ENCODE measurements around the gene PPP1R3G. TPM values are rescaled to one million over a fixed set of nuclear protein-coding genes. Genes with fewer than 3 reads are reported as not detected.
"Not testable (repeated sequence)": the region's sequence is repeated elsewhere in the genome, so short reads cannot be mapped to it uniquely, and the experiment has no call there.

PPP1R3G gene
- total RNA-seq, 1 donor from 2014 or later = not detected

DNA sequence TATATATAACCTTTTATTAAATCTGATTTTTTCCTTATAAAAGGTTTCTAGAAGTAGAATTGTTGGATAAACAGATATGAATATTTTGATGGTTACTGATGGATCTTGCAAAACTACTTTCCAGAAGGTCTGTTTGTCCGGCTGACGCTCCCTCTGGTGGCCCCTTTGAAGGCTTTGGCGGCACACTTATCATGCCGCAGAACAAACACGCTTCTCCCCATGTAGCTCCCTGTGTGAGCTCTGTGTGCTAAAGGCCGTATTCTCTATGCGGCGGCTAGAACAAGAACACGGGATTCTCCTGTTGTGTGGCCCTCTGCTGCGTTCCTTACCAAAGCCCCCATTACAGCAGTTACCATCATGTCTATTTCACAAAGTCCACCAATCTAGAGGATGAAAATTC, 30.0 kb downstream of the PPP1R3G start:
- intact Hi-C loops (cut with micrococcal nuclease) = no loop called here

DNA sequence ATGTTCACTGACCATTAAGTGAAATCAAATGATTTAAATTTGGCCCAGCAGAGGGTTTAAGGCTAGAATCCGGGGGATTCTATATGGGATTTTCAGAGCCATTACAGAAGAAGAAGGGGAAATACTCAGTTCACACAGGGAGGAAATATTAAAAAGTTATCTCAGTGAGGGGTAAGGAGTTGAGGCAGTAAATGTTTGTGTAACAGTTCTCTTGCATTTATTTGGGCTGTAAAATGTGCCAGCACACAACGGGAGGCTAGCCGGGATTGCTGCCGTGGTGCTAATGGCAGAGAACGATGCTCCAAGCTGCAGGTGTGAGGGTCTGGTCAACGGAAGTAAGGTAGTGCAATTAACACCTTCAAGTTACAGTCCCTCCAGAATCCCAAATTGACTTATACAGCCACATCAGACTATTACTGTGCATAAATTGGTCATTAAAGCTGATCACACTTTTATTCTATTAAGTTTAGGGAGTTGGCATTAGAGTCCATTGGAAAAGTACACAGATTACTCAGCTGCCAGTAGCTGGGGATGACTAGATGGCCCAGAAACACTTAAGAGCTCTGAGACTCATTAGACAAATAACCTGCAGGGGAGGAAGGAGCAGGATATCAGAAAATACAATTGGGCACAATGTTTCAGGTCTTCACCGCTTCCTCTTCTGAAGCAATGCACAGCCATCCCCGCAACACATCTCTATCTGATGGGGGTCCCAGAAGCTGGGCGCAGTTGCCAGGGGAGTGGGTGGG, 31.3 kb downstream of the PPP1R3G start:
- intact Hi-C loops (cut with micrococcal nuclease) = no loop called here

DNA sequence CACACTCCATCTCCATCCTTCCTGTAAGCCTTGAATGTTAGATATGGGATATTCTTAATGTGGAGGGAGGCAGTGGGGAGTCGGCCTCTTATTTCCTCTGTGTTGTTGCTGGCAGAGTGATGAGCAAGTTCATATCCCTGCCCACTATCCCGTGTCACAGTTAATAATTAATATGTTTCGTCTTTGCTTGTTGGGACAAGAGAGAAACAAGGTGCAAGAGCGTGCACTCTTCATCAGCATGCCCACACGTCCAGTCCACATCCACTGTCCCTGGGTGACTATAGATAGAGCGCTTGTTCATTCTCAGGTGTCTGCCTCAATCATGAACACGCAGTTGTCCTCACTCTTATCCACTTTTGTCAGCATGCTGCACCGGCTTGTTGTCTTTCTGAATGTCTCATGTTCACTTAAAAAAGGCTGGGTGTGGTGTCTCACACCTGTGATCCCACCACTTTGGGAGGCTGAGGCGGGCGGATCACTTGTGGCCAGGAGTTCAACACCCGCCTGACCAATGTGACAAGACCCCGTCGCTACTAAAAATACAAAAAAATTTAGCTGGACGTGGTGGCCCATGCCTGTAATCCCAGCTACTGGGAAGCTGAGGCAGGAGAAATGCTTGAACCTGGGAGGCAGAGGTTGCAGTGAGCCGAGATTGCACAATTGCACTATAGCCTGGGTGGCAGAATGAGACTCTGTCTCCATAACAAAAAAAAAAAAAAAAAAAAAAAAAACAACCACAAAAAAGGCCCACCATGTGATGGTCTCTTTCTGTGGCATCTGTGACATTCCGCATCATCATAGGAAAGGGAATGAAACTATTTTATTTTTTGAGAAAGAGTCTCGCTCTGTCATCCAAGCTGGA, 34.2 kb downstream of the PPP1R3G start:
- intact Hi-C loops (cut with micrococcal nuclease) = no loop called here

DNA sequence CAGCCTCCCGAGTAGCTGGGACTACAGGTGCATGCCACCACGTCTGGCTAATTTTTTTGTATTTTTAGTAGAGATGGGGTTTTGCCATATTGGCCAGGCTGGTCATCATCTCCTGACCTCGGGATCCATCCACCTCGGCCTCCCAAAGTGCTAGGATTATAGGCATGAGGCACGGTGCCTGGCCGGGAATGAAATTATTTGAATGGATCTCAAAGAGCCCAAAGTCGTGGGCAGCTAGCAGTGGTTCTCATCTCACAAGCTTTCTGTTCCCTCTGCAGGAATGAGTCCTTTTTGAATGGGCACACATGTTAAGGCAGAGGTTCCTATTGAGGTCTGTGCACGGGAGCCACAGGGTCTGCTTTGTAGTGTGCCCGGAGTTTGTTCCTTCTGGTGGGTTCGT, 34.9 kb downstream of the PPP1R3G start:
- intact Hi-C loops (cut with micrococcal nuclease) = no loop called here

DNA sequence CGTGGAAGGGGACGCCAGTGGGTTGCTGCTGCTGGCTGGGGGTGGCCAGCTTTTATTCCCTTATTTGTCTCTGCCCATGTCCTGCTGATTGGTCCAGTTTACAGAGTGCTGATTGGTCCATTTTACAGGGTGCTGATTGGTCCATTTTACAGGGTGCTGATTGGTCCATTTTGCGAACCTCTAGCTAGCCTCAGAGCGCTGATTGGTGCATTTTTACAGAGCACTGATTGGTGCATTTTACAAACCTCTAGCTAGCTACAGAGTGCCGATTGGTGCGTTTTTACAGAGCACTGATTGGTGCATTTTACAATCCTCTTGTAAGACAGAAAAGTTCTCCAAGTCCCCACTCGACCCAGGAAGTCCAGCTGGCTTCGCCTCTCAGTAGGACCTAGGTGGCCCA, 35.4 kb downstream of the PPP1R3G start:
- intact Hi-C loops (cut with micrococcal nuclease) = not testable (repeated sequence)

DNA sequence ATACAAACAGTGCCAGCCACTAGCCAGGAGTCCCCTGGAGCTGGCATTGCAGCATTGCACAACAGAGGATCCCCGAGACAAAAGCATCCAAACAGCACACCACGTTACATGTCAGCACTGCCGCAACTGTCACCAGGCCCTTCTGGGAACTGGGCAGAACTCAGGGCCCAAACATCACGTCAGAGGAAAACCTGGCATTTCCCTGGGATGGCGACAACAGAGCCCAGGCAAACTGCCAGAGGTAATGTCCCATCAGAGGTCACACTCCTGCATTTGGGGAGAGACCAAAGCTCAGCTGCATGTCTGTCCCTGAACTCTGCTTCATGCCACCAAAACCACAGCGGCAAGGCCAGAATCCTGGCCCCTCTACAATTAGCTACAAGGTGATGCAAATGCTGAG, 36.3 kb downstream of the PPP1R3G start:
- intact Hi-C loops (cut with micrococcal nuclease) = no loop called here

DNA sequence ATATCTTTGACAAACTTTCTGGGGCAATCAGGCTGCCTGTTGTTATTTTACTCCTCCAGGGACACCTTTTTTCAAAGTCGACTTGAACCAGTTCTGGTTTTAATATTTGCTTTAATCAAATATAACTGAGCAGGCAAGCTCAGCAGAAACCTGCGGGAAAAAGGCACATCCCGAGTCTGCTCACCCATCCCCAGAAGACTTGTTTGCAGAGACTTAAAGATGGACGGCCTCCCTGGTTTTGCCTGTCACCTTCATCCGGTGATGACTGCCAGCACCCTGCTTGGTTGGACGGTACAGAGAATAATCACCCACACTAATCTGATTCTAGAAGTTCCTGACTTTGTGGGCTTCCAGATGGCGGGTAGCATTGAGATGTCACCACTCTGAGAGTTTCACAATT, 36.8 kb downstream of the PPP1R3G start:
- intact Hi-C loops (cut with micrococcal nuclease) = no loop called here

DNA sequence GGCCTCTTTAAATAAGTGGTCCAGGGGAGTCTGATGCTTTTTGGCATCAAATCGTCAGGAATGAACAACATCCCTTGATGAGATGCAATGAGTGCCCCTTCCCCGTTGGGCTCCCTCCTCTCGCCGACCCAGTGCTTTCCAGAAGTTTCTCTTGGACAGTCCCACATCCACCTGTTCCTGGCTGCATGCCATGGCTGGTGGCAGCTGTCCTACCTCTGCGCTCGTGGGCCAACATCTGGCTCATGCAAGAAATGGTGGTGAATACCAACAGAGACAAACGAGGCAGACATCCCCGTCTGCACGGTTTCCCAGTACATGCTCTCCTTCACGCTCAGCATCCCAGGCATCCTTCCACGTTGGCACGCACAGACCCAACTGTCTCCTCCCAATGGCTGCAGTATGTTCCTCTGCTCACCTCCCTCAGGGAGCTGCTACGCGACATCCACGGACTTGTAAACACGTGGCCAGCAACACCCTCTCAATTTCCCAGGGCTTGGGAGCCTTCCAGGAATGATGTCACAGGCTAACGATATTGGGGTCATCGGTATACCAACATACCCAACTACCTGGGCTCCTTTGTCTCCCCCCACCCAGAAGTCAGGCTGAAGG, 37.5 kb downstream of the PPP1R3G start:
- intact Hi-C loops (cut with micrococcal nuclease) = no loop called here

DNA sequence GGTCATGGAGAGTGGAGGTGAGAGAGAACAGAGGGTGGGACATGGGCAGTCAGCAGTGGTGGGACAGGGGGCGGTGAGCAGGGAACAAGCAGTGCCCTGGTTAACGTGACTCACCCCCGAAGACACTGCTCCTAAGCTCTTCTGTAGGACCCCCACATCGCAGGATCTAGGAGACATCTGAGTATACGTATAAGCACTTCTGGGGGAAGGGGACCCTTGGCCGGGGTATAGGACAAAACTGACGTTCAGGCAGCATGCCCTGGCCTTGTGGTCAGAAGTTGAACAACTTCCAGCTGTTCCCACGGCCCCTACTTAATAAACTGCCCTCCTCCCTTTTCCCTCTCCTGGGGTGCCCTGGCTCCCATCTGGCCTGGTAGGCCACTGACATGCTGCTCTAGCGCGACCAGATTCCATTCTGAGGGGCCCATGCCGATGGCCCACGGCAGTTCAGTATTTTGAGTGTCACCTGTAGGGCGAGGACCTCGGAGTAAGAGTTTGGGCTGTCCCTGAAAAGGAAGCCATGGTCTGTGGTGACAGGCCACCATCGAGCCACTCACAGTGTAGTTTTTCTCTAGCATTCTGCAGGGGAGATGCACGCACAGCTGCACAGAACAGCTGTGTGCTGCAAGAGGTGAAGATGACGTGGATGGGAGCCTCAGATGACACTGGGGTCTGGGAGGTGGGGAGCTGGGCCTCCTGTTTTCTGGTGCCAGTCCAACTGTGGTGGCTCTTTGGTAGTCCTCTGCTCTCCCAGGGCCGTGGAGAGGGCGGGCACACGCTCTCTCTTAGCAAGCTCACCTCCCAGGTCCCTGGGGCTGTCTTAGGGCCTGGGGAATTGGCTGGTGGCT, 38.4 kb downstream of the PPP1R3G start:
- intact Hi-C loops (cut with micrococcal nuclease) = no loop called here

DNA sequence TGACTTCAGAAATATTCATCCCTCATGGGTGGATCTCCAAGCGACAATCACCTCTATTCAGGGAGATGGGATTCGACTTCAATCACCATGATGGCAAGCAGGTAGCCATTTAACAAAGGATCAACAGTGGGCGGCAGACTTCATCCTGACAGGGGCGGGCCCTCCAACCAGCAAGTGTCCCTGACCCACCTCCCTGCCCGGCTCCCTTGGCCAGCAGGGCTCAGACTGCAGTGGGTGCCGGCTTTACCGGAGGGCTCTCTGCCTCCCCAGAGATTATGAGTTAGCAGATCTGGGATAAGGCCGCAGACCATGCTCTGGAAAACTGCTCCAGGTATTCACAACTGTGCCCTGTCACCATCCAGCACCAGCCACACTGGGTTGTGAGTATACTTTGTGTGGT, 39.4 kb downstream of the PPP1R3G start:
- intact Hi-C loops (cut with micrococcal nuclease) = no loop called here

DNA sequence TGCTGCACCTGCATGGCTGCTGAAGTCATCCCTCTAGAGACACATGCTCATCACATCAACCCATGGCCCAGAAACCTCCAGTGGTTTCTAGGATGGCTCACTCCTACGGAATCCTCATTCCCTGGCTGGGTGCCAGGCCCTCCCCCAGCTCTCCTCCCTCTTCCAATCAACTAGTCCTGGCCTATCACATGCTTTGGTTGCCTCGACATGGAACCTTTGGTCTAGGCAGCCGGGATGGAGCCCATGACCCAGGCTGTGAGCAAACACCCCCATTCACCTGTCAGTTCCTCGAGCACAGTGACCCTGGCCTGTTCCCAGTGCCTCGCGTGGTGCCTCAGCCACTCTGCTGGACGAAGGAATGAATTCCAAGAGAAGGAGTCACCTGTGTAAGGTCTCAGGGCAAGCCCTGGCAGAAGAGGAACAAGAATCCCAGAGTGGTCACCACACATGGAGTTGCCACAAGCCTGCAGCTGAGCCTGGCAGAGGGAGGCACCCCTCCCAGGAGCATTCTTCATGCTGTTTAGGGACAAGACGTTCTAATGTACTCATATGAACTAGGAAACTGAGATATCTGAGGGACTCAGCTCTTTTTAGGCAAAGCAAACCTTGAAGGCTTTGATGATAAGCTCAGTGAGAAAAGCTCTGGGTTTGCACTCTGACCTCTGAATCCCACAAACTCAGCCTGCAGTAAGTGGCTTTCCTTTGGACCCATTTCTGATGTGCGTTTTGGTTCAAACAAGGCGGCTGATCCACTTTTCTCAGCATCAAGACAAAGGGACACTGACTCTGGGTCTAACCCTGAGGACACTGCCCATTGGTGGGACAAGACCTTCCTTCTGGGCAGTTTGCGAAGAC, 40.2 kb downstream of the PPP1R3G start:
- intact Hi-C loops (cut with micrococcal nuclease) = no loop called here

DNA sequence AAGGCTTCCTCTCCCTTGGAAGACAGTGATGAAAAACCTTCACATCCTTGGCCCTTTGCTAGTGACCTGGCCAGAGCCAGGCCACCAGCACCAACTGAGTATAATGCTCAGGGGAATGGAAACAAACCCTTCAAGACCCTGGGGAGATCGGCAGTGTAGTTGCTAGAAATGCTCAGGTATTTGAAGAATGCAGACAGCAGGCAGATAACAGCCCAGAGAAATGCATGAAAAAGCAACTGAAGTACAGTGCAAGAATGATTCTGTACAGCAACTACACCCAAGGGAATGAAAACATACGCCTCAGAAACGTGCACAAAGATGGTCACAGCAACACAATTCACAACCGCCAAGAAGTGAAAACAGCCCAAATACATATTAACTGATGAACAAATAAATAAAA, 41.1 kb downstream of the PPP1R3G start:
- intact Hi-C loops (cut with micrococcal nuclease) = no loop called here

DNA sequence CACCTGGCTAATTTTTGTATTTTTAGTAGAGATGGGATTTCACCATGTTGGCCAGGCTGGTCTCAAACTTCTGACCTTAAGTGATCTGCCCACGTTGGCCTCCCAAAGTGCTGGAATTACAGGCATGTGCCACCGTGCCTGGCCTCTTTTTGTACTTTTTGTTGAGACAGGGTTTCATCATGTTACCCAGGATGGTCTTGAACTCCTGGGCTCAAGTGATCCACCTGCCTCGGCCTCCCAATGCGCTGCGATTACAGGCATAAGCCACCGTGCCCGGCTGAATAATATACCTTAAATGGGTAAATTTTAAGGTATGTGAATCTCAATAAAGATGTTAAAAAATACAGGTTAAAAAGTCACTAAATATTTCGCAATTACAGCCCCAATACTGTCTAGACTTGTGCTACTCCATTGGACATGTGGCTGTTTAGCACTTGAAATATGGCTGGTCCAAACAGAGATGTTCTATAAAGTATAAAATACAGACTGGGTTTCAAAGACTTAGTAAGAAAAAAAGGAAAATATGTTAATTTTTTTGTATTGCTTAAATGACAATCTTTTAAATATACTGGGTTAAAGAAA, 42.1 kb downstream of the PPP1R3G start:
- intact Hi-C loops (cut with micrococcal nuclease) = no loop called here

DNA sequence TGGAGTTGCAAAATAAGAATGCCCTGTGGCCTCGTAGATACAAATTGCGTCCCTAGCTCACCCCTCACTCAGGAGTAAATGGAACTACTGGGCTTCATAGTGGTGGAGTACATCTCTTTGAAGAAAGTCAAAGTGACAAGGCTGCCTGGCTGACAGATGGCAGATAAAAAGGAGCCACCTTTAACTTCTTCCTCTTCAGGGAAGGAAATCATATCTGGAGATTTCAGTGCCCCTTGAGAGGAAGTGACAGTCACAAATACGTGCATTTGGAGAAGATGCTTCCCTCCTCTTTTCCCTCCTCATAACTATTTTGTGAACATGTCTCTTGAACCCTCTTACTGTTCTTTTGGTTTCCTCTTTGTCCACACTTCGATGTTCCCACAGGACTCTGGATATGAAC, 43.2 kb downstream of the PPP1R3G start:
- intact Hi-C loops (cut with micrococcal nuclease) = no loop called here

DNA sequence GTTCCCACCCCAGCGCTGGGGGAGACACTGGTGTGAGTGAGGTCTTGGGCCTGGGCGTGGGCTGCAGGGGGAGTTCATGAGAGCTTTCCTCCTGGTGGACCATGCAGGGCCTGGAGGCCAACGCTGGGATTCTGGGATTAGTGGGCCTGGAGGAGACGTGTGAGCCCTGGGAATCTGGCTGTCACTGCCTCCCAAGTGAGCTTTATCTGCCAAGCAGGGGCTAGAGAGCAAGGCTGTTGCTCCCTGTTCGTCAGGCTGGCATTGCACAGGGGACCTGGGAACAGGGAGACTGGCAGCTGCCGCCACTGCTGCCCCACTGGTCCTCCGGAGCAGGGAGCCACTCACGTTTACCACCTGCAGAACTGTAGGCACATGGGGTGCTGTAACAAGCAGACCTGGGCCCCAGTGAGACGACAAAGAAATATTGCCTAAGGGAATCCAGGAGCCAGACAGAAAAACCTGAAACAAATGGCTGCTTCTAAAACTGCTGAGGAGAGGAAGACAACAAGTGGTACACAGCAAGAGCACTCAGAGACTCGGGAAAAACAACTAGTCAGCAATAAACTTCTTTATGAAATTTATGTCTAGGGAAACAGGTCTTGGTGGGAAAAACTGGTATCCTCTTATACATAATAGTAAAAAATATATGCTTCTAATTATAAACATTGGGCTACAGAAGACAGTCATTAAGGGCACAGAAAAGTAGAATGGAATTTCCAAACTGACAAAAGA, 45.2 kb downstream of the PPP1R3G start:
- intact Hi-C loops (cut with micrococcal nuclease) = no loop called here

DNA sequence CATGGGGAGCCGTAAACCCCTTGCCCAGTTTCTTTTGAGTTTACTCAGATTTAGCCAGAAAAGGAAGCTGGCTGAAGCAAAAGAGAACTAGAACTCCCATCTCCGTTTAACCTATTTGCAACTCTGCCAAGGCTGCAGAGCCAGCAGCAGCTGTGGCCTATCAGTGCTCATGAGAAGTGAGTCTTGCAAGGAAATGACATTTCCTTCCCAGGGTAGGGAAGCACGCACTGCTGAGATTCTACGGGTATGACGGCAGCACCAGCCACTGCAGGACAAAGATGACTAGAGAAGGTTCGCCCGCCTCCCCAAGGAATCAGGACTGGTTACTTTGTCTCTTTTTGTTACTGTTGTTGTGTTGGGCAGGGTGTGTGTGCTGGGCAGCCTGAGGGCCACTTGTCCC, 47.6 kb downstream of the PPP1R3G start:
- intact Hi-C loops (cut with micrococcal nuclease) = no loop called here

DNA sequence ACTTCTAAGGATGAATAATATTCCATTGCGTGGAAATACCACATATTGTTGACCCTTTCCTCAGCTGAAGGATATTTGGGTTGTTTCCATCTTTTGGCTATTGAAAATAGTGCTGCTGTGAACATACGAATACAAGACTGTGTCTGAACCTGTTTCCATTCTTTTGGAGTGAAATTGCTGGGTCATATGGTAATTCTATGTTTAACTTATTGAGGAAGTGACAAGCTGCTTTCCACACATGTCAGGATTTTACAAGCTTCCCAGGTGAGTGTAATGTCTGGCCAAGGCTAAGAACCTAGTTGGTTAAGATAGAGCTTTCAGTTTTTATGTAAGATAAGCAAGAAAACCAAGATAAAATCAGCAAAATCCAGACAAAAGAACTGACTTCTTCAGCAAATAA, 48.8 kb downstream of the PPP1R3G start:
- intact Hi-C loops (cut with micrococcal nuclease) = no loop called here

DNA sequence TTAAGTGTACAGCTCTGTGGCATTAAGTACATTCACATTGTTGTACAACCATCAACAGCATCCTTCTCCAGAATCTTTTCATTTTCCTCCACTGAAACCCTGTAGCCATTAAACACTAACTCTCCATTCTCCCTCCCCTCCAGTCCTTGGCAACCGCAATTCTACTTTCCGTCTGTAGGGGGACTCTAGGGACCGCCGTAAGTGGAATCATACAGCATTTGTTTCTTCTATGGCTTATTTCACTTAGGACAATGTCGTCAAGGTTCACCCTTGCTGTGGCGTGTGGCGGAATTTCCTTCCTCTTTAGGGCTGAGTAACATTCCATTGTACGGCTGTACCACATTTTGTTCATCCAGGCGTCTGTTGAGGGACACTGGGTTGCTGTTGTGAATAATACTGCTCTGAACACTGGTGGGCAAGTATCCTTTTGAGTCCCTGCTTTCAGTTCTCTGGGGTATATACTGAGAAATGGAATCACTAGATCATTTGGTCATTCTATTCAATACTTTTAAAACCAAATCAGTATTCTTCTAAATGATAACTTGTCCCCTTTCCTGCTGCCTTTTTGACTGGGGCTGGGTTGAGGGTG, 50.7 kb downstream of the PPP1R3G start:
- intact Hi-C loops (cut with micrococcal nuclease) = no loop called here

DNA sequence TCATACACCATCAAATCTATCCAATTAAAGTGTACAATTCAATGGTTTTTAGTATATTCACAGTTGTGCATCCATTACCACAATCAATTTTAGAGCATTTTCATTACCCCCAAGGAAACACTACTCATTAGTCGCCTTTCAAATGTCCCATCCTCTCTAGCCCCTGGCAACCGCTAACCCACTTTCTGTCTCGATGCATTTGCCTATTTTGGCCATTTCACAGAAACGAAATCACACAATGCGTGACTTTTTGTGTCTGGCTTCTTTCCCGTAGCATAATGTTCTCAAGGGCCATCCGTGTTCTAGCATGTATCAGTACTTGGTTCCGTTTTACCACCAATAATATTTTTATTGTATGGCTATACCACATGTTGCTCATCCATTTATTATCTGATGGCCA, 51.7 kb downstream of the PPP1R3G start:
- intact Hi-C loops (cut with micrococcal nuclease) = no loop called here

All from T-helper 1 cell treated with Interleukin-12 subunit alpha and Interleukin-12 subunit beta and Interleukin-4 antibody, amounts not matched to agents 30 ng/mL and 1 ng/mL, for 36 hours (primary cell).